ENCODE results near the gene OPTC.

Gene OPTC

GRCh38 chr1:203473781-203474305, 20.1 kb upstream of the OPTC start:
- DNase-seq (ENCODE audit: insufficient read length, low spot score) (no peak), FAIRE-seq (no peak)
- no peak for TF ChIP-seq POLR2A (IDR thresholded peaks at IDR 0.05; ENCODE audit: low read depth, low read length)

- DNase-seq (ENCODE audit: insufficient read length, low spot score) (peak; percentile 31), FAIRE-seq (no peak)
- no peak for TF ChIP-seq POLR2A (IDR thresholded peaks at IDR 0.05; ENCODE audit: low read depth, low read length)
These were observed 18.7 kb upstream of the OPTC start, which contains the start of gene PRELP for GRCh38 chr1:203475012-203475981. Gene PRELP, plus strand, starts transcription at chr1:203475806. Its CDS starts 7,379 bp downstream, at chr1:203483185.

GRCh38 chr1:203476216-203476814, 17.6 kb upstream of the OPTC start:
- FAIRE-seq (no peak), DNase-seq (ENCODE audit: insufficient read length, low spot score) (no peak)
- no peak for TF ChIP-seq POLR2A (IDR thresholded peaks at IDR 0.05; ENCODE audit: low read depth, low read length)

GRCh38 chr1:203477748-203478147, 16.2 kb upstream of the OPTC start:
- TF ChIP-seq POLR2A (IDR thresholded peaks at IDR 0.05; ENCODE audit: low read depth, low read length) = no peak
- FAIRE-seq = no peak
- DNase-seq (ENCODE audit: insufficient read length, low spot score) = no peak

- FAIRE-seq = no peak
- TF ChIP-seq POLR2A (IDR thresholded peaks at IDR 0.05; ENCODE audit: low read depth, low read length) = no peak
- DNase-seq (ENCODE audit: insufficient read length, low spot score) = no peak
These were observed 15.7 kb upstream of the OPTC start for GRCh38 chr1:203478231-203478630.

GRCh38 chr1:203478986-203479385, 15.0 kb upstream of the OPTC start:
- TF ChIP-seq POLR2A (IDR thresholded peaks at IDR 0.05; ENCODE audit: low read depth, low read length) = no peak
- FAIRE-seq (no peak), DNase-seq (ENCODE audit: insufficient read length, low spot score) (no peak)

GRCh38 chr1:203479646-203480045, 14.3 kb upstream of the OPTC start:
- no peak for TF ChIP-seq POLR2A (IDR thresholded peaks at IDR 0.05; ENCODE audit: low read depth, low read length)
- FAIRE-seq = no peak
- DNase-seq (ENCODE audit: insufficient read length, low spot score) = no peak

GRCh38 chr1:203480084-203480483, 13.9 kb upstream of the OPTC start:
- TF ChIP-seq POLR2A (IDR thresholded peaks at IDR 0.05; ENCODE audit: low read depth, low read length) = no peak
- no peak for FAIRE-seq
- peak; percentile 20 for DNase-seq (ENCODE audit: insufficient read length, low spot score)

GRCh38 chr1:203480525-203481084, 13.3 kb upstream of the OPTC start:
- FAIRE-seq (peak; percentile 36), DNase-seq (ENCODE audit: insufficient read length, low spot score) (peak; percentile 92)
- no peak for TF ChIP-seq POLR2A (IDR thresholded peaks at IDR 0.05; ENCODE audit: low read depth, low read length)

- no peak for TF ChIP-seq POLR2A (IDR thresholded peaks at IDR 0.05; ENCODE audit: low read depth, low read length)
- FAIRE-seq = no peak
- no peak for DNase-seq (ENCODE audit: insufficient read length, low spot score)
These were observed 12.8 kb upstream of the OPTC start for GRCh38 chr1:203481196-203481595.

- no peak for FAIRE-seq
- DNase-seq (ENCODE audit: insufficient read length, low spot score) = no peak
These were observed 7.2 kb upstream of the OPTC start for GRCh38 chr1:203486618-203487370.

GRCh38 chr1:203488539-203488938, 5.4 kb upstream of the OPTC start:
- TF ChIP-seq POLR2A (IDR thresholded peaks at IDR 0.05; ENCODE audit: low read depth, low read length) = no peak
- FAIRE-seq (no peak), DNase-seq (ENCODE audit: insufficient read length, low spot score) (no peak)

More at GRCh38 chr1:203486618-203487370, 7.2 kb upstream of the OPTC start:
- no peak for TF ChIP-seq POLR2A (IDR thresholded peaks at IDR 0.05; ENCODE audit: low read depth, low read length)

- DNase-seq (ENCODE audit: insufficient read length, low spot score) = no peak
- FAIRE-seq = no peak
- no peak for TF ChIP-seq POLR2A (IDR thresholded peaks at IDR 0.05; ENCODE audit: low read depth, low read length)
These were observed 3.3 kb upstream of the OPTC start for GRCh38 chr1:203490607-203491006.

All from H54 (cell line).